Fibroblast of lung (primary cell): ENCODE results near the gene SMARCA4. TPM values are rescaled to one million over a fixed set of nuclear protein-coding genes. Genes with fewer than 3 reads are reported as not detected.

ENCODE experiments used
- DNase-seq, 2 donors: peaks; one replicate each; pipeline versions ENCODE4 v3.0.0 to v3.0.0-alpha.2; 2010; ENCODE audit warnings: low read depth in 2 of 2
- H2AFZ ChIP-seq: 2 replicates; pipeline ENCODE4 v1.5.1; 2012; ENCODE audit warnings: low read length, control low read depth, inconsistent platforms
- H3K27ac ChIP-seq: 2 replicates; pipeline ENCODE4 v1.5.1; 2011; ENCODE audit warnings: low read length, control low read depth; ENCODE audit not compliant: insufficient read depth
- H3K27me3 ChIP-seq: 2 replicates; pipeline ENCODE4 v1.5.1; 2011; ENCODE audit warnings: mild to moderate bottlenecking, low read length; ENCODE audit not compliant: control insufficient read depth, insufficient read depth
- H3K36me3 ChIP-seq: 2 replicates; pipeline ENCODE4 v1.5.1; 2011; ENCODE audit warnings: low read length; ENCODE audit not compliant: control insufficient read depth, insufficient read depth
- H3K4me1 ChIP-seq: 2 replicates; pipeline ENCODE4 v1.5.1; 2011; ENCODE audit warnings: low read length; ENCODE audit not compliant: control insufficient read depth, insufficient read depth; ENCODE audit errors: extremely low read depth
- H3K4me2 ChIP-seq: 2 replicates; pipeline ENCODE4 v1.5.1; 2011; ENCODE audit warnings: low read length, control low read depth; ENCODE audit not compliant: insufficient read depth; ENCODE audit errors: extremely low read depth
- H3K4me3 ChIP-seq, 4 experiments: fragments of 200-600 bp in 1 of 4; sonication (generic) in 1 of 4; replicated peaks in 1 of 4; 2 replicates each; pipeline ENCODE4 v1.5.1; 2011 to 2016; ENCODE audit warnings: low read length in 4 of 4, low read depth in 3 of 4, mild to moderate bottlenecking in 3 of 4, control low read depth in 2 of 4, inconsistent platforms in 1 of 4, mixed read lengths in 1 of 4; ENCODE audit not compliant: insufficient read depth in 1 of 4; ENCODE audit errors: control extremely low read depth in 1 of 4
- H3K79me2 ChIP-seq: 2 replicates; pipeline ENCODE4 v1.5.1; 2012; ENCODE audit warnings: mild to moderate bottlenecking, low read length, inconsistent platforms; ENCODE audit not compliant: control insufficient read depth, insufficient read depth
- H3K9ac ChIP-seq: 2 replicates; pipeline ENCODE4 v1.5.1; 2011; ENCODE audit warnings: mild to moderate bottlenecking, low read length, control low read depth; ENCODE audit not compliant: insufficient read depth
- H3K9me3 ChIP-seq: 2 replicates; pipeline ENCODE4 v1.5.1; 2012; ENCODE audit warnings: low read depth, low read length; ENCODE audit not compliant: control insufficient read depth, insufficient read depth
- H4K20me1 ChIP-seq: 2 replicates; pipeline ENCODE4 v1.5.1; 2011; ENCODE audit warnings: low read length; ENCODE audit not compliant: control insufficient read depth, insufficient read depth; ENCODE audit errors: extremely low read depth
- EZH2 ChIP-seq: IDR thresholded peaks from 2 replicates; pipeline ENCODE4 v1.5.1; 2012; ENCODE audit warnings: low read length, control low read depth, mild to moderate bottlenecking; ENCODE audit errors: missing control alignments
- polyA plus RNA-seq, 2 donors: library from polyadenylated mRNA; depleted of rRNA in 1 of 2; stranded (reverse) in 1 of 2; unstranded in 1 of 2; fragments of >200 nt; gene quantifications; 2 replicates each; pipeline ENCODE4 v1.2.1, GENCODE V29; 2011 to 2012; ENCODE audit warnings: missing spikeins in 1 of 2
- total RNA-seq: library from RNA; depleted of rRNA; stranded (reverse); fragments of >200 nt; gene quantifications from 2 replicates; pipeline ENCODE4 v1.2.1, GENCODE V29; 2014
- TF ChIP-seq, protein P1 (sequence below), 2 donors: IDR thresholded peaks in 1 of 2; conservative IDR thresholded peaks in 1 of 2; 1 replicate in 1 of 2; 2 replicates in 1 of 2; pipeline ENCODE4 v1.5.1; 2011 to 2012; ENCODE audit warnings: low read length in 2 of 2, control low read depth in 1 of 2, inconsistent platforms in 1 of 2, low read depth in 1 of 2, mild to moderate bottlenecking in 1 of 2

The SMARCA4 gene
- total and polyA plus RNA-seq, 2 donors (not counting 1 experiment from before 2014, with no cell fraction given) = 28.1 to 61.1 TPM

DNA sequence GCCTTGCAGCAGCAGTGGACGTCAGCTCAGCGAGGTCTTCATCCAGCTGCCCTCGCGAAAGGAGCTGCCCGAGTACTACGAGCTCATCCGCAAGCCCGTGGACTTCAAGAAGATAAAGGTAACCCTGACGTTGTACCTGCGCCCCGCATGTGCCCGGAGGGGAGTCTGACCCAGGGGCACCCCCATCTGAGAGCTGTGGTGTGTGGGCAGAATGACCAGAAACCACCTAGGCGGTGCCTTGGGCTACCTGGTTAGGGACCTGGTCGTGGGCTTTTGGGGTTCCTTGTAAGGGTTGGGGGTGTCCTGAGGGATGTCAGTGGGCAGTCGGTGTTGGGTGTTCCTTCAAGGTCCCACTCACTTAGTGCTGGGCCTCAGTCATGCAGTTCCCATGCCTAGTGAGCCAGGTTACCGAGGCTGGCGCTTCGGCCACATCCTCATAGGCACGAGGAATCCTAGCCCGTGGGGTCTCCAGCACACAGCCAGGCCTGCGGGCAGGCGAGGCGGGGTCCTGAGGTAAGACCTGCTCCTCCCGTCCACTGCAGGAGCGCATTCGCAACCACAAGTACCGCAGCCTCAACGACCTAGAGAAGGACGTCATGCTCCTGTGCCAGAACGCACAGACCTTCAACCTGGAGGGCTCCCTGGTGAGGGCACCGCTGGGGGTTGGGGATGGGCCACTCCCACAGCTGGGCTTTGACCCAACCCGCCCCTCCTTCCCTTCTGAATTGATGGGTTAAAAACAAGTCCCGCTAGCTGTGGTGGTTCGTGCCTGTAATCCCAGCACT lies 97.6 kb downstream of the SMARCA4 start:
- Histone ChIP-seq H3K36me3 (peaks cover 26% of the 10 kb centered on the region), H3K4me3 (no peak overlapping the region), H3K27me3 (no peaks in the 10 kb centered on the region), H3K9me3 (no peaks in the 10 kb centered on the region), H3K27ac (no peak overlapping the region), H3K4me1 (no peaks in the 10 kb centered on the region), H3K4me2 (no peak overlapping the region), H2AFZ (no peak overlapping the region), H3K9ac (no peak overlapping the region), H3K79me2 (no peaks in the 10 kb centered on the region), H4K20me1 (no peaks in the 10 kb centered on the region)
- TF ChIP-seq, protein P1, sequence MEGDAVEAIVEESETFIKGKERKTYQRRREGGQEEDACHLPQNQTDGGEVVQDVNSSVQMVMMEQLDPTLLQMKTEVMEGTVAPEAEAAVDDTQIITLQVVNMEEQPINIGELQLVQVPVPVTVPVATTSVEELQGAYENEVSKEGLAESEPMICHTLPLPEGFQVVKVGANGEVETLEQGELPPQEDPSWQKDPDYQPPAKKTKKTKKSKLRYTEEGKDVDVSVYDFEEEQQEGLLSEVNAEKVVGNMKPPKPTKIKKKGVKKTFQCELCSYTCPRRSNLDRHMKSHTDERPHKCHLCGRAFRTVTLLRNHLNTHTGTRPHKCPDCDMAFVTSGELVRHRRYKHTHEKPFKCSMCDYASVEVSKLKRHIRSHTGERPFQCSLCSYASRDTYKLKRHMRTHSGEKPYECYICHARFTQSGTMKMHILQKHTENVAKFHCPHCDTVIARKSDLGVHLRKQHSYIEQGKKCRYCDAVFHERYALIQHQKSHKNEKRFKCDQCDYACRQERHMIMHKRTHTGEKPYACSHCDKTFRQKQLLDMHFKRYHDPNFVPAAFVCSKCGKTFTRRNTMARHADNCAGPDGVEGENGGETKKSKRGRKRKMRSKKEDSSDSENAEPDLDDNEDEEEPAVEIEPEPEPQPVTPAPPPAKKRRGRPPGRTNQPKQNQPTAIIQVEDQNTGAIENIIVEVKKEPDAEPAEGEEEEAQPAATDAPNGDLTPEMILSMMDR (conservative IDR thresholded peaks at IDR 0.05 in 1 of 2, IDR thresholded peaks at IDR 0.05 in 1 of 2; ENCODE audit: low read depth in 1 of 2, low read length in 2 of 2) = no peak
- no peak for TF ChIP-seq EZH2
- no peak for DNase-seq

GRCh38 chr19:11059511-11060358 lies 98.9 kb downstream of the SMARCA4 start:
- DNase-seq = no peak
- Histone ChIP-seq H2AFZ (no peak overlapping the region), H3K4me2 (no peak overlapping the region), H3K27ac (no peak overlapping the region), H3K9me3 (no peaks in the 10 kb centered on the region), H3K4me3 (no peak overlapping the region), H3K9ac (no peak overlapping the region), H3K4me1 (no peaks in the 10 kb centered on the region), H3K27me3 (no peaks in the 10 kb centered on the region), H4K20me1 (no peaks in the 10 kb centered on the region), H3K79me2 (no peaks in the 10 kb centered on the region), H3K36me3 (peaks cover 21% of the 10 kb centered on the region)
- no peak for TF ChIP-seq EZH2
- TF ChIP-seq, protein P1 (conservative IDR thresholded peaks at IDR 0.05 in 1 of 2, IDR thresholded peaks at IDR 0.05 in 1 of 2; ENCODE audit: low read depth in 1 of 2, low read length in 2 of 2) = no peak

DNA sequence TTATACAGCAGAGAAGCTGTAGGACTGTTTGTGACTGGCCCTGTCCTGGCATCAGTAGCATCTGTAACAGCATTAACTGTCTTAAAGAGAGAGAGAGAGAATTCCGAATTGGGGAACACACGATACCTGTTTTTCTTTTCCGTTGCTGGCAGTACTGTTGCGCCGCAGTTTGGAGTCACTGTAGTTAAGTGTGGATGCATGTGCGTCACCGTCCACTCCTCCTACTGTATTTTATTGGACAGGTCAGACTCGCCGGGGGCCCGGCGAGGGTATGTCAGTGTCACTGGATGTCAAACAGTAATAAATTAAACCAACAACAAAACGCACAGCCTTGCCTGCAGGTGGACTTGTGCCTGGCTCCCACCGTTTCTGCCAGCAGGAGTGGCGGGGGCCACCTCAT lies 101.1 kb downstream of the SMARCA4 start:
- H2AFZ ChIP-seq = no peak overlapping the region
- no peaks in the 10 kb centered on the region for H3K9me3 ChIP-seq
- no peak overlapping the region for H3K4me3 ChIP-seq
- TF ChIP-seq EZH2 = no peak
- TF ChIP-seq, protein P1 (conservative IDR thresholded peaks at IDR 0.05 in 1 of 2, IDR thresholded peaks at IDR 0.05 in 1 of 2; ENCODE audit: low read depth in 1 of 2, low read length in 2 of 2) = no peak
- no peak overlapping the region for H3K9ac ChIP-seq
- H3K27ac ChIP-seq = no peak overlapping the region
- no peak for DNase-seq
- no peaks in the 10 kb centered on the region for H4K20me1 ChIP-seq
- no peaks in the 10 kb centered on the region for H3K79me2 ChIP-seq
- H3K4me2 ChIP-seq = no peak overlapping the region
- no peaks in the 10 kb centered on the region for H3K27me3 ChIP-seq
- no peaks in the 10 kb centered on the region for H3K4me1 ChIP-seq
- H3K36me3 ChIP-seq = peaks cover 28% of the 10 kb centered on the region
